WERI-Rb-1 (cell line): Measurements from ENCODE around the gene SH3PXD2A.
A peak's percentile ranks its signal among the peaks of the same experiment; 100 is the strongest.

Source experiments
- DNase-seq: peaks from one replicate; pipeline ENCODE4 v3.0.0-alpha.2; 2020
- H3K27ac ChIP-seq: fragments of 250-450 bp; sonication (Bioruptor Pico); 2 replicates; pipeline ENCODE4 v1.5.1; 2020; ENCODE audit warnings: mild to moderate bottlenecking, moderate library complexity
- H3K27me3 ChIP-seq: fragments of 250-450 bp; sonication (Bioruptor Pico); 2 replicates; pipeline ENCODE4 v1.5.1; 2021; ENCODE audit warnings: mild to moderate bottlenecking, low read depth, moderate library complexity; ENCODE audit not compliant: insufficient read depth, severe bottlenecking
- H3K36me3 ChIP-seq: fragments of 250-450 bp; sonication (Bioruptor Pico); 2 replicates; pipeline ENCODE4 v1.5.1; 2020; ENCODE audit warnings: mild to moderate bottlenecking, moderate library complexity
- H3K4me3 ChIP-seq: 2 replicates; pipeline ENCODE4 v1.5.1; 2011; ENCODE audit warnings: low read depth, mild to moderate bottlenecking, control low read depth, low read length
- H3K9me3 ChIP-seq: fragments of 250-450 bp; sonication (Bioruptor Pico); 2 replicates; pipeline ENCODE4 v1.5.1; 2021; ENCODE audit warnings: mild to moderate bottlenecking, moderate library complexity; ENCODE audit not compliant: severe bottlenecking
- CTCF ChIP-seq: IDR thresholded peaks from 2 replicates; pipeline ENCODE4 v1.5.1; 2011; ENCODE audit warnings: low read depth, mild to moderate bottlenecking, control low read depth, inconsistent platforms, low read length

Gene SH3PXD2A

GRCh38 chr10:103629581-103629980 lies 225.8 kb downstream of the SH3PXD2A start:
- H3K4me3 ChIP-seq = no peak overlapping the region
- no peak for DNase-seq
- H3K9me3 ChIP-seq = no peaks in the 10 kb centered on the region
- no peaks in the 10 kb centered on the region for H3K27me3 ChIP-seq
- no peaks in the 10 kb centered on the region; the same call in 1 of the 2 replicates for H3K36me3 ChIP-seq
- no peak overlapping the region for H3K27ac ChIP-seq
- TF ChIP-seq CTCF = no peak

GRCh38 chr10:103627893-103628292 lies 227.5 kb downstream of the SH3PXD2A start:
- no peak for TF ChIP-seq CTCF
- Histone ChIP-seq H3K36me3 (no peaks in the 10 kb centered on the region; the same call in 1 of the 2 replicates), H3K9me3 (no peaks in the 10 kb centered on the region), H3K27ac (no peak overlapping the region), H3K27me3 (no peaks in the 10 kb centered on the region), H3K4me3 (no peak overlapping the region)
- no peak for DNase-seq

- no peaks in the 10 kb centered on the region for H3K27me3 ChIP-seq
- no peaks in the 10 kb centered on the region for H3K9me3 ChIP-seq
- no peak overlapping the region for H3K27ac ChIP-seq
- no peaks in the 10 kb centered on the region; the same call in 1 of the 2 replicates for H3K36me3 ChIP-seq
- no peak for DNase-seq
- no peak for TF ChIP-seq CTCF
- H3K4me3 ChIP-seq = no peak overlapping the region
These were observed 228.1 kb downstream of the SH3PXD2A start for GRCh38 chr10:103627111-103627892.

- Histone ChIP-seq H3K4me3 (no peak overlapping the region), H3K9me3 (no peaks in the 10 kb centered on the region), H3K36me3 (no peaks in the 10 kb centered on the region; the same call in 1 of the 2 replicates), H3K27me3 (no peaks in the 10 kb centered on the region), H3K27ac (no peak overlapping the region; the same call in 1 of the 2 replicates)
- no peak for TF ChIP-seq CTCF
- DNase-seq = peak; percentile 38
These were observed 229.2 kb downstream of the SH3PXD2A start for GRCh38 chr10:103626178-103626577.

- no peaks in the 10 kb centered on the region for H3K27me3 ChIP-seq
These were observed 232.3 kb downstream of the SH3PXD2A start for GRCh38 chr10:103622935-103623574.

More at GRCh38 chr10:103622935-103623574, 232.3 kb downstream of the SH3PXD2A start:
- H3K9me3 ChIP-seq = no peaks in the 10 kb centered on the region
- TF ChIP-seq CTCF = no peak
- H3K4me3 ChIP-seq = no peak overlapping the region
- no peak for DNase-seq
- no peak overlapping the region for H3K27ac ChIP-seq
- H3K36me3 ChIP-seq = no peaks in the 10 kb centered on the region; the same call in 1 of the 2 replicates
